EH (cell line): ENCODE results near the gene MALRD1.
"Not testable (repeated sequence)": the region's sequence is repeated elsewhere in the genome, so short reads cannot be mapped to it uniquely, and the experiment has no call there.

Experiments used
- DNase-seq: peaks from one replicate; pipeline ENCODE4 v3.0.0-alpha.2; 2015; ENCODE audit warnings: low read depth

The MALRD1 gene

GRCh38 chr10:19713800-19714525 lies 665.4 kb downstream of the MALRD1 start:
- DNase-seq, result no peak

- peak; percentile 4 for DNase-seq
These were observed 670.7 kb downstream of the MALRD1 start for GRCh38 chr10:19719284-19719683.

GRCh38 chr10:19724287-19724686 lies 675.7 kb downstream of the MALRD1 start:
- no peak for DNase-seq

- no peak for DNase-seq
These were observed 679.8 kb downstream of the MALRD1 start for GRCh38 chr10:19728376-19728775.

- DNase-seq, result no peak
These were observed 680.4 kb downstream of the MALRD1 start for GRCh38 chr10:19728964-19729363.

GRCh38 chr10:19730167-19730906 lies 681.7 kb downstream of the MALRD1 start:
- DNase-seq, result no peak

GRCh38 chr10:19730907-19731217 lies 682.3 kb downstream of the MALRD1 start:
- DNase-seq, result no peak

- no peak for DNase-seq
These were observed 683.0 kb downstream of the MALRD1 start for GRCh38 chr10:19731560-19731959.

GRCh38 chr10:19738440-19738839 lies 689.8 kb downstream of the MALRD1 start:
- DNase-seq, result no peak

GRCh38 chr10:19739232-19739631 lies 690.6 kb downstream of the MALRD1 start:
- DNase-seq, result not testable (repeated sequence)

GRCh38 chr10:19742144-19742543 lies 693.5 kb downstream of the MALRD1 start:
- DNase-seq, result not testable (repeated sequence)

GRCh38 chr10:19745672-19746071 lies 697.1 kb downstream of the MALRD1 start:
- DNase-seq, result no peak

- peak; percentile 13 for DNase-seq
These were observed 700.7 kb downstream of the MALRD1 start for GRCh38 chr10:19749185-19749729.

GRCh38 chr10:19750972-19751371 lies 702.4 kb downstream of the MALRD1 start:
- no peak for DNase-seq

- DNase-seq, result no peak
These were observed 708.3 kb downstream of the MALRD1 start for GRCh38 chr10:19756919-19757318.

GRCh38 chr10:19762026-19762425 lies 713.4 kb downstream of the MALRD1 start:
- DNase-seq, result no peak

- no peak for DNase-seq
These were observed 715.5 kb downstream of the MALRD1 start for GRCh38 chr10:19764111-19764510.

GRCh38 chr10:19767876-19768275 lies 719.3 kb downstream of the MALRD1 start:
- DNase-seq, result no peak

- not testable (repeated sequence) for DNase-seq
These were observed 721.2 kb downstream of the MALRD1 start for GRCh38 chr10:19769826-19770225.

- DNase-seq, result no peak
These were observed 724.4 kb downstream of the MALRD1 start for GRCh38 chr10:19772972-19773371.

GRCh38 chr10:19775296-19775695 lies 726.7 kb downstream of the MALRD1 start:
- DNase-seq, result no peak

GRCh38 chr10:19777806-19778205 lies 729.2 kb downstream of the MALRD1 start:
- DNase-seq, result no peak

GRCh38 chr10:19778996-19779395 lies 730.4 kb downstream of the MALRD1 start:
- DNase-seq, result no peak
